ENCODE data around the gene TENM4.

DNA sequence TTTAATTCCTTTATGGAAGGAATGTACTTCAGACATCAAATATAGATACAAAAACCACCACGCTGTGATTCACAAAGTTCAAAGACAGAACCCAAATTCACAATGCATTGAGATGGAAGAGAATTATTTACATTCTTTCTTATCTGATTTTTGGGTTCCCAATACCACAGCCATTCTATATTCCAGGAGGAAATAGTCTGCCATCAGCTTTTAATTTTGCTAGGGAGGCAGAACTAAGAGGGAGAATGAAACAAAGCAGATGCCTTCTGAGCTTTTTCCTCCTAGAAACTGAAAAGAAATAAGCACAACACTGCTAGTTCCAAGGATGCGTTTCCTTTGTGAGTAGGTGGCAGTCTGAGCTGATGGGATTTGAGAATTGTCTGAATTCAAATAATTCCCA, 583.1 kb downstream of the TENM4 start:
- TF ChIP-seq, protein P1, sequence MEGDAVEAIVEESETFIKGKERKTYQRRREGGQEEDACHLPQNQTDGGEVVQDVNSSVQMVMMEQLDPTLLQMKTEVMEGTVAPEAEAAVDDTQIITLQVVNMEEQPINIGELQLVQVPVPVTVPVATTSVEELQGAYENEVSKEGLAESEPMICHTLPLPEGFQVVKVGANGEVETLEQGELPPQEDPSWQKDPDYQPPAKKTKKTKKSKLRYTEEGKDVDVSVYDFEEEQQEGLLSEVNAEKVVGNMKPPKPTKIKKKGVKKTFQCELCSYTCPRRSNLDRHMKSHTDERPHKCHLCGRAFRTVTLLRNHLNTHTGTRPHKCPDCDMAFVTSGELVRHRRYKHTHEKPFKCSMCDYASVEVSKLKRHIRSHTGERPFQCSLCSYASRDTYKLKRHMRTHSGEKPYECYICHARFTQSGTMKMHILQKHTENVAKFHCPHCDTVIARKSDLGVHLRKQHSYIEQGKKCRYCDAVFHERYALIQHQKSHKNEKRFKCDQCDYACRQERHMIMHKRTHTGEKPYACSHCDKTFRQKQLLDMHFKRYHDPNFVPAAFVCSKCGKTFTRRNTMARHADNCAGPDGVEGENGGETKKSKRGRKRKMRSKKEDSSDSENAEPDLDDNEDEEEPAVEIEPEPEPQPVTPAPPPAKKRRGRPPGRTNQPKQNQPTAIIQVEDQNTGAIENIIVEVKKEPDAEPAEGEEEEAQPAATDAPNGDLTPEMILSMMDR (IDR thresholded peaks at IDR 0.05; ENCODE audit: poor library complexity, severe bottlenecking): no peak
- TF ChIP-seq MXI1 (conservative IDR thresholded peaks at IDR 0.05; ENCODE audit: poor library complexity, severe bottlenecking): no peak
- no peak for TF ChIP-seq POLR2AphosphoS5 (IDR thresholded peaks at IDR 0.05)
- TF ChIP-seq REST (IDR thresholded peaks at IDR 0.05; ENCODE audit: borderline replicate concordance): no peak
- no peak for TF ChIP-seq EZH2 (IDR thresholded peaks at IDR 0.05; ENCODE audit: borderline replicate concordance, insufficient read depth, low read length, poor library complexity, severe bottlenecking)
- no peak for TF ChIP-seq SMC3 (conservative IDR thresholded peaks at IDR 0.05; ENCODE audit: poor library complexity)
- no peak for TF ChIP-seq EP300 (conservative IDR thresholded peaks at IDR 0.05; ENCODE audit: poor library complexity, severe bottlenecking)
